Tibial artery (tissue), 4 donors: ENCODE results near the gene MBNL2.
A peak's percentile ranks its signal among the peaks of the same experiment; 100 is the strongest.

Source experiments
- DNase-seq, 2 donors: peaks; one replicate each; pipeline ENCODE4 v3.0.0-alpha.2; 2019
- H3K27ac ChIP-seq, 2 donors: fragments of 200-600 bp; sonication (generic) in 1 of 2; 1 replicate in 1 of 2; 2 replicates in 1 of 2; pipeline ENCODE4 v1.5.1; 2018 to 2019; ENCODE audit warnings: mild to moderate bottlenecking in 1 of 2
- H3K27me3 ChIP-seq, 2 donors: fragments of 200-600 bp; sonication (generic) in 1 of 2; one replicate each; pipeline versions ENCODE4 v1.5.1 to v1.6.0; 2016 to 2019
- H3K36me3 ChIP-seq, 3 donors: fragments of 200-600 bp; sonication (generic) in 2 of 3; one replicate each; pipeline ENCODE4 v1.5.1; 2016 to 2019; ENCODE audit warnings: mild to moderate bottlenecking in 2 of 3
- H3K4me1 ChIP-seq, 4 donors: fragments of 200-600 bp; sonication (generic) in 2 of 4; 1 replicate in 3 of 4; 2 replicates in 1 of 4; pipeline ENCODE4 v1.5.1; 2016 to 2019
- H3K4me3 ChIP-seq, 2 donors: fragments of 200-600 bp; sonication (generic) in 1 of 2; 1 replicate in 1 of 2; 2 replicates in 1 of 2; pipeline ENCODE4 v1.5.1; 2018 to 2019; ENCODE audit warnings: mild to moderate bottlenecking in 2 of 2
- H3K9me3 ChIP-seq, 3 donors: fragments of 200-600 bp; sonication (generic) in 1 of 3; one replicate each; pipeline ENCODE4 v1.5.1; 2016 to 2019
- CTCF ChIP-seq, 2 experiments: fragments of 200-600 bp in 1 of 2; fragments of 450-650 bp in 1 of 2; IDR thresholded peaks; one replicate each; pipeline ENCODE4 v1.5.1; 2017 to 2019; ENCODE audit warnings: antibody characterized with exemption in 2 of 2, mild to moderate bottlenecking in 1 of 2, moderate library complexity in 1 of 2
- intact Hi-C: fragments of 100-400 bp; cut with DNase I; formaldehyde crosslinking; loops from one replicate; pipeline ENCODE4 v1.15.0; 2023; ENCODE audit warnings: low total_unique reads

Gene MBNL2

GRCh38 chr13:97263160-97263559 lies 41.0 kb downstream of the MBNL2 start:
- DNase-seq: no peak
- no peaks in the 10 kb centered on the region for H3K9me3 ChIP-seq
- peaks cover 0 to 85% (median 67%) of the 10 kb centered on the region in 4 donors for H3K4me1 ChIP-seq
- H3K27ac ChIP-seq: no peak overlapping the region
- no peaks in the 10 kb centered on the region for H3K36me3 ChIP-seq
- no peaks in the 10 kb centered on the region for H3K27me3 ChIP-seq
- no peak overlapping the region for H3K4me3 ChIP-seq
- intact Hi-C loops: no loop called here
- TF ChIP-seq CTCF (IDR thresholded peaks at IDR 0.05): no peak

- Histone ChIP-seq H3K27me3 (no peaks in the 10 kb centered on the region), H3K4me1 (peaks cover 0 to 85% (median 67%) of the 10 kb centered on the region in 4 donors), H3K9me3 (no peaks in the 10 kb centered on the region), H3K4me3 (no peak overlapping the region), H3K27ac (no peak overlapping the region), H3K36me3 (no peaks in the 10 kb centered on the region)
- intact Hi-C loops: no loop called here
- DNase-seq: no peak
- TF ChIP-seq CTCF (IDR thresholded peaks at IDR 0.05): no peak
These were observed 42.5 kb downstream of the MBNL2 start for GRCh38 chr13:97264663-97265062.

- Histone ChIP-seq H3K4me1 (peaks cover 0 to 85% (median 55%) of the 10 kb centered on the region in 4 donors), H3K27me3 (no peaks in the 10 kb centered on the region), H3K4me3 (no peak overlapping the region), H3K36me3 (no peaks in the 10 kb centered on the region), H3K9me3 (no peaks in the 10 kb centered on the region), H3K27ac (peak overlapping the region; percentile 21 to 30)
- no peak for DNase-seq
- intact Hi-C loops: no loop called here
- no peak for TF ChIP-seq CTCF (IDR thresholded peaks at IDR 0.05)
These were observed 44.2 kb downstream of the MBNL2 start for GRCh38 chr13:97266332-97266731.

- no peaks in the 10 kb centered on the region for H3K36me3 ChIP-seq
- no peak for TF ChIP-seq CTCF (IDR thresholded peaks at IDR 0.05)
- intact Hi-C loops: no loop called here
- peaks cover 0 to 83% (median 50%) of the 10 kb centered on the region in 4 donors for H3K4me1 ChIP-seq
- peak overlapping the region; percentile 21 to 30 for H3K27ac ChIP-seq
- no peak for DNase-seq
- no peak overlapping the region for H3K4me3 ChIP-seq
- H3K9me3 ChIP-seq: no peaks in the 10 kb centered on the region
- H3K27me3 ChIP-seq: no peaks in the 10 kb centered on the region
These were observed 44.8 kb downstream of the MBNL2 start for GRCh38 chr13:97266772-97267417.

- Histone ChIP-seq H3K4me1 (peaks cover 0 to 82% (median 47%) of the 10 kb centered on the region in 4 donors), H3K9me3 (no peaks in the 10 kb centered on the region), H3K27me3 (no peaks in the 10 kb centered on the region), H3K4me3 (no peak overlapping the region), H3K36me3 (no peaks in the 10 kb centered on the region), H3K27ac (peak overlapping the region; percentile 21 to 26)
- no peak for TF ChIP-seq CTCF (IDR thresholded peaks at IDR 0.05)
- DNase-seq: no peak
- intact Hi-C loops: no loop called here
These were observed 45.4 kb downstream of the MBNL2 start for GRCh38 chr13:97267418-97268059.
